ENCODE results near the gene CYB561D2. TPM values are rescaled to one million over a fixed set of nuclear protein-coding genes. Genes with fewer than 3 reads are reported as not detected.

Gene CYB561D2
- total RNA-seq, 1 experiment from 2014 or later: 32.8 TPM

GRCh38 chr3:50390508-50391224 is 40.0 kb downstream of the CYB561D2 start:
- no peak for DNase-seq (ENCODE audit: low read depth)

DNA sequence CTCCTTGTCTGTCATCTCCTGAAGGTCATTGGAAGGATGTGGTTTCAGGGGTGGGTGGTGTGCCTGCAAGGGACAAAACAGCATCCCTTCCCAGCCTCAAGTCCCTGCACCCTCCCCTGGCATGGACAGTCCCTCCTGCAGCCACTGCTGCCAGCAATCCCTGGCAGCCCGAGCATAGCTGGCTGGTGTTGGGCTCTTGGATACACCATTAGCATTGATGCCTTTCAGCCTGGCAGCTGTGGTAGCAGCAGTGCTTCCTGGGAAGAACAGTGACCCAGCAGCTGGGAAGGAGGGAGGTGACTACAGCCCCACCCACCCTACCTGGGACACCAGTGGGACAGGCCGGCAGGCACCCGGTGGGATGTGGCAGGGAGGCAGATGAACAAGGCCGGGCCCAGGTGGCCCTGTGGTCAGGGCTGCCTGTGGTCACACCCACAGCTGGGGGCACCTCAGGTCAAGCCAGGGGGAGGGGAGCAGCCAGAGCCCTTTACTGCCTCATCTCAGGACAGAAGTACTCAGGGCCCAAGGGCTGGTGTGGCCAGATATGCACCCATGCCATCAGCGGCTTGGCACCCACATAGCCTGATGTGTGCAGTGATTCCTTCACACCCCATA is 41.5 kb downstream of the CYB561D2 start:
- DNase-seq (ENCODE audit: low read depth): no peak

GRCh38 chr3:50393061-50393460 is 42.4 kb downstream of the CYB561D2 start:
- DNase-seq (ENCODE audit: low read depth): no peak

DNA sequence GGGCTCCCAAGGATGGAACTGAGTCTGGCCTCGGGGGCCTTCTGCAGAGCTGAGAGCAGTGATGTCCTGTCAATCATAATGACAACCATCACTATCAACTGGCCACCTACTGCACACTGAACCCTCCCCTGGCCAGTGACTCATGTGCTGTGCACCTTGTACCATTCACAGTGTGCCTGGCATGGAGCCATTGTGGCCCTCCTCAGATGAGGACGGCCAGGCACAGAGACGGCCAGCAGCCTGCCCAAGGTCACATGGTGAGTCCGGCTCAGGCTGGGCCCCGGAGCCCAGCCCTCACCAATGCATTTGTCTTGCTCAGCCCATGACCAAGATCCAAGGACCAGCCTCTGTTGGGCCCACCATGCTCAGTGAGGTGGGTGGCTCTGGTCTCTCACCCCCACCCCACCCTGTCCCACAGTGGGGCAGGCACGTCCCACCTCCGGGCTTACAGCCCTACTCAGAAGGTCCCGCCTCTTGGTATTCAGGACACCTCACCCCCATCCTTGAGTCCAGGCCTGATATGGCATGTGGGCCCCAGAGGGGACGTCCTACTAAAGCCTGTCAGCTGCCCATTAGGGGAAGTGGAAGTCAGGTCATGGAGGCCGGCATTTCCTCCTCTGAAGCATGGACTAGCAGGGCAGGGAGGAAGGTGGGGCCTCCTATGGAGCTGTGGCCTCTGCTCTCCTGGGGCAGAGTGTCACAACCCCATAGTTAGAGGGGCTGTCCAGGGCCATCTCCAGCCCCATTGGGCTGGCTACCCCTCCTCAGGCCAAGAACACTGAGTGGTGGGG is 44.6 kb downstream of the CYB561D2 start:
- DNase-seq (ENCODE audit: low read depth): no peak

GRCh38 chr3:50396502-50396901 is 45.8 kb downstream of the CYB561D2 start:
- no peak for DNase-seq (ENCODE audit: low read depth)

- DNase-seq (ENCODE audit: low read depth): no peak
Observed at GRCh38 chr3:50401978-50402595, 51.4 kb downstream of the CYB561D2 start.

Other genes starting within 250 kb of the CYB561D2 start
- gene SEMA3F, start 195.5 kb upstream of the CYB561D2 start, total RNA-seq (2014; rRNA removed; shearing (Covaris generic)): 3.7 and 6.6 TPM in 2 replicates
- not detected in 2 replicates for gene GNAT1, start 159.3 kb upstream of the CYB561D2 start, total RNA-seq (2014; rRNA removed; shearing (Covaris generic))
- gene SLC38A3, start 145.6 kb upstream of the CYB561D2 start, total RNA-seq (2014; rRNA removed; shearing (Covaris generic)): 0.89 and 0.96 TPM in 2 replicates
- 232 and 259 TPM in 2 replicates for gene GNAI2, start 114.7 kb upstream of the CYB561D2 start, total RNA-seq (2014; rRNA removed; shearing (Covaris generic))
- 12.0 and 22.5 TPM in 2 replicates for gene SEMA3B, start 81.7 kb upstream of the CYB561D2 start, total RNA-seq (2014; rRNA removed; shearing (Covaris generic))
- not detected in 2 replicates for gene LSMEM2, start 71.8 kb upstream of the CYB561D2 start, total RNA-seq (2014; rRNA removed; shearing (Covaris generic))
- gene IFRD2, start 58.4 kb upstream of the CYB561D2 start, total RNA-seq (2014; rRNA removed; shearing (Covaris generic)): 49.3 and 50.4 TPM in 2 replicates
- gene HYAL3, start 51.5 kb upstream of the CYB561D2 start, total RNA-seq (2014; rRNA removed; shearing (Covaris generic)): 1.6 and 3.0 TPM in 2 replicates
- 6.9 and 8.9 TPM in 2 replicates for gene NAA80, start 51.5 kb upstream of the CYB561D2 start, total RNA-seq (2014; rRNA removed; shearing (Covaris generic))
- gene HYAL1, start 47.3 kb upstream of the CYB561D2 start, total RNA-seq (2014; rRNA removed; shearing (Covaris generic)): not detected in 2 replicates
- 48.2 and 59.5 TPM in 2 replicates for gene HYAL2, start 28.1 kb upstream of the CYB561D2 start, total RNA-seq (2014; rRNA removed; shearing (Covaris generic))
- gene TUSC2, start 22.6 kb upstream of the CYB561D2 start, total RNA-seq (2014; rRNA removed; shearing (Covaris generic)): 23.7 and 25.4 TPM in 2 replicates
- gene RASSF1, start 10.0 kb upstream of the CYB561D2 start, total RNA-seq (2014; rRNA removed; shearing (Covaris generic)): 12.7 and 16.1 TPM in 2 replicates
- 0.37 and 3.2 TPM in 2 replicates for gene ZMYND10, start 5.1 kb upstream of the CYB561D2 start, total RNA-seq (2014; rRNA removed; shearing (Covaris generic))
- gene NPRL2, start 87 bp upstream of the CYB561D2 start, total RNA-seq (2014; rRNA removed; shearing (Covaris generic)): 15.6 and 27.9 TPM in 2 replicates
- 28.0 and 38.2 TPM in 2 replicates for gene TMEM115, start 8.7 kb downstream of the CYB561D2 start, total RNA-seq (2014; rRNA removed; shearing (Covaris generic))
- gene CACNA2D2, start 152.8 kb downstream of the CYB561D2 start, total RNA-seq (2014; rRNA removed; shearing (Covaris generic)): not detected in 2 replicates
- gene C3orf18, start 216.9 kb downstream of the CYB561D2 start, total RNA-seq (2014; rRNA removed; shearing (Covaris generic)): 0.05 and 2.7 TPM in 2 replicates
- 5.5 and 7.3 TPM in 2 replicates for gene HEMK1, start 218.7 kb downstream of the CYB561D2 start, total RNA-seq (2014; rRNA removed; shearing (Covaris generic))

Measured in M059J (cell line).